HFFc6 (cell line): ENCODE results near the gene AFDN. TPM values are rescaled to one million over a fixed set of nuclear protein-coding genes. Genes with fewer than 3 reads are reported as not detected.

ENCODE experiments used
- DNase-seq: peaks from one replicate; pipeline ENCODE4 v3.0.0-alpha.2; 2018
- H3K27ac Mint-ChIP-seq: 2 replicates; pipeline ENCODE4 v1.8.0; 2020; ENCODE audit warnings: mild to moderate bottlenecking, mixed read lengths
- H3K27me3 Mint-ChIP-seq: 2 replicates; pipeline ENCODE4 v1.8.0; 2021; ENCODE audit warnings: mild to moderate bottlenecking, moderate library complexity, mixed read lengths; ENCODE audit not compliant: insufficient read depth
- H3K36me3 Mint-ChIP-seq: 2 replicates; pipeline ENCODE4 v1.8.0; 2021; ENCODE audit warnings: low read depth, mixed read lengths
- H3K4me1 Mint-ChIP-seq: 2 replicates; pipeline ENCODE4 v1.8.0; 2020; ENCODE audit warnings: low read depth, mixed read lengths
- H3K4me3 Mint-ChIP-seq: 2 replicates; pipeline ENCODE4 v1.8.0; 2020; ENCODE audit warnings: mild to moderate bottlenecking, moderate library complexity, mixed read lengths
- H3K9me3 Mint-ChIP-seq: 2 replicates; pipeline ENCODE4 v1.8.0; 2020; ENCODE audit warnings: mild to moderate bottlenecking, mixed read lengths
- CTCF ChIP-seq: fragments of 200-600 bp; sonication (generic); IDR thresholded peaks from 2 replicates; pipeline ENCODE4 v1.5.0; 2021; ENCODE audit warnings: antibody characterized with exemption, mild to moderate bottlenecking
- total RNA-seq, 6 experiments: library from RNA; stranded (reverse); fragmentation: NEBNext Ultra II Directional; extraction: Animal tissue kit (Norgen Biotek cat#: 25700); gene quantifications; 2 replicates in 1 of 6; 3 replicates in 5 of 6; pipeline ENCODE4 v1.2.3, GENCODE V29; 2021

AFDN gene
- total RNA-seq, 6 experiments from 2014 or later, result 16.1 to 20.3 (median 17.4) TPM

GRCh38 chr6:167802339-167802738 lies 24.4 kb upstream of the AFDN start:
- H3K4me1 Mint-ChIP-seq, result no peaks in the 10 kb centered on the region
- no peak overlapping the region for H3K27ac Mint-ChIP-seq
- TF ChIP-seq CTCF, result no peak
- H3K36me3 Mint-ChIP-seq, result no peaks in the 10 kb centered on the region
- H3K9me3 Mint-ChIP-seq, result no peaks in the 10 kb centered on the region
- H3K4me3 Mint-ChIP-seq, result no peak overlapping the region
- DNase-seq, result no peak
- peaks cover 10% of the 10 kb centered on the region for H3K27me3 Mint-ChIP-seq

GRCh38 chr6:167803816-167804215 lies 22.9 kb upstream of the AFDN start:
- H3K27ac Mint-ChIP-seq, result no peak overlapping the region
- TF ChIP-seq CTCF, result no peak

DNA sequence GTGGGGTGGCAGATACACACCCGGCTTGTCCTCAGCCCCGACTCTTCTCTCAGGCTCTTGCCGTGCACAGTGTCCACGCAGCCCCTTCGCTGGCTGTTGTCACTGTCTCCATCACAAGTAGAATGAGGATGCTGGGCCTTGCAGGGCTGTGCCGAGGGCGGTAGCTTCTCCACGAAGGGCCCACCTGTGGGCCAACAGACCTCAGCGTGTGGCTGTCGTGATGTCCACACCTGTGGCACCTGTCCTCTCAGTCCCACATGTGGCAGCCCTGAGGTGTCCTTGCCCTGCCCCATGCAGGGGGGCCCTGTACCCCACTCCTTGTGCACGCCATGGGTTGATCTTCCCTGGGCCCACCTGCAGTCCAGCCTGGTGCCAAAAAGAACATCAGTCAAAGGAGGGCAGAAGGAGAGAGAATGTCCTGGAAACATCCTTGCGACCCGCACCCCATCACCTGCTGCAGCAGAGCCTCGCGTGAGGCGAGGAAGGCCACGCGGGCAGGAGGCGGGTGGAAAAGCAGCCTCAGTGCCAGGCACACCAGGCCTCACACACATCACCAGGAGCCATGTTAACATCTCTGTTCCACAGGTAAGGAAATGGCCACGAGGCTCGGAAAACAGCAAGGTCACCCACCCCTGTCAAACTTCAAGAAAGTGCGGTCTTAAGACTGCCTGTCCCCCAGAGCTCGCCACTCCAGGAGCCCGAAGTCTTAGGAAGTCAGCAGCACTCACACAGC lies 22.3 kb upstream of the AFDN start:
- H3K9me3 Mint-ChIP-seq, result no peaks in the 10 kb centered on the region
- no peaks in the 10 kb centered on the region for H3K4me1 Mint-ChIP-seq
- no peaks in the 10 kb centered on the region for H3K36me3 Mint-ChIP-seq
- no peak overlapping the region for H3K27ac Mint-ChIP-seq
- no peak overlapping the region for H3K4me3 Mint-ChIP-seq
- no peak for DNase-seq
- H3K27me3 Mint-ChIP-seq, result peaks cover 6% of the 10 kb centered on the region
- TF ChIP-seq CTCF, result no peak

More at GRCh38 chr6:167803816-167804215, 22.9 kb upstream of the AFDN start:
- DNase-seq, result no peak
- Mint-ChIP-seq H3K9me3 (no peaks in the 10 kb centered on the region), H3K4me3 (no peak overlapping the region), H3K27me3 (peaks cover 6% of the 10 kb centered on the region), H3K4me1 (no peaks in the 10 kb centered on the region), H3K36me3 (no peaks in the 10 kb centered on the region)

- no peaks in the 10 kb centered on the region for H3K4me1 Mint-ChIP-seq
- no peak overlapping the region for H3K4me3 Mint-ChIP-seq
- no peaks in the 10 kb centered on the region for H3K9me3 Mint-ChIP-seq
- H3K27ac Mint-ChIP-seq, result no peak overlapping the region
- DNase-seq, result no peak
- no peak for TF ChIP-seq CTCF
- peaks cover 6% of the 10 kb centered on the region for H3K27me3 Mint-ChIP-seq
- H3K36me3 Mint-ChIP-seq, result no peaks in the 10 kb centered on the region
Observed at GRCh38 chr6:167805349-167806060, 21.2 kb upstream of the AFDN start.

- no peaks in the 10 kb centered on the region for H3K9me3 Mint-ChIP-seq
- H3K4me3 Mint-ChIP-seq, result no peak overlapping the region
- no peak for DNase-seq
- H3K27ac Mint-ChIP-seq, result no peak overlapping the region
- no peak for TF ChIP-seq CTCF
- H3K4me1 Mint-ChIP-seq, result no peaks in the 10 kb centered on the region
- H3K36me3 Mint-ChIP-seq, result no peaks in the 10 kb centered on the region
- peaks cover 6% of the 10 kb centered on the region for H3K27me3 Mint-ChIP-seq
Observed at GRCh38 chr6:167806061-167806700, 20.5 kb upstream of the AFDN start.
